IPS DF 4.7 (cell line): ENCODE measurements around the gene RAI1.

Experiments used
- DNase-seq: peaks from one replicate; pipeline ENCODE4 v3.0.0-alpha.2; 2013; ENCODE audit warnings: low spot score; ENCODE audit errors: extremely low read depth

The RAI1 gene

DNA sequence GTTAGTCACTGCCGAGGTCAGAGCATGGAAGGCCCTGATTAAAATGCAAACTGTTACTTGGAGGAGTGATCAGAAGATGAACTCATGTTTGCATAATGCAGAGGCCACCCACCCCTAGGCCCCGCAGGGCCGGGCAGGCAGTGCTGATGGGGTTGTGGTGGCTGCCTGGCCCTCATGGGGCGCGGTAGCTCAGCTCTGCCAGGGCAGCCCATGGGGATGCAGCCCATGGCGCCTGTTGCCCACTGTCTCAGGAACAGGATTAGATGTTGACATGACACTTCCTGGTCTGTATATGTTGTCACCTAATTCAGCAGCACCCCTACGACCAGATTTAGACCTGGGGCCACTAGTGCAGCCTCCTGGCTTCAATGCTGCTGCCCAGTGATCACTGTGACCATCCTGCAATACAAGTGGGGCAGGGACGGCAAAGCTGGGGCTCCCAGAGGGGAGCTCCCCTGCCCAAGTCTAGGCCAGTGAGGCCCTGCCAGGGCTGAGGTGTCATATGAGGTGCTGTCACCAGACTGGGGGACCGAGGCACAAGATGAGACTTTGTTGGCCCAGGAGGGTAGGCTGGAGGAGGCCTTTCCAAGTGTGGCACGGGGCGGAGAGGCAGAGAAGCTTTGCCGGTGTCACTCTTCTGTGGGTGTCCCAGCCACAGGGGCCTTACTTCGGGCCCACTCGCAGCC lies 49.1 kb downstream of the RAI1 start:
- no peak for DNase-seq

DNA sequence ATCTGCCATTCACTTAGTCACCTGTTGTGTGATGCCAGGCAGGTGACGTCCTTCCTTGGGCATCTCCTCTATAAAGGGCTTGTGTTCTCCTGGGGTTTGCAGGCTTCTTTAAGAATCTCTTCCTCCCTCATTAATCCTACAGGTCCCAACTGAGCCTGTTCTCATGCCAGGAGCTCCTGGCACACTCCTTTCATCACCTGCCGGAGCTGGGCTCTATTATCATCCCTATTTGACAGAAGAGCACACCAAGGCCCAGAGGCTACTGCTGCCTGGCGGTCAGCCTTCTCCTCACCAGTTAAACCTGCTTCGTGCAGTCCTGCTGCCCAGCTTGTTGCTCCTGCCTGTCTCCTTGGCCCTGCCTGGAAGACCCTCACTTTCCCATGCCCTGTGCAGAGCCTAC lies 51.2 kb downstream of the RAI1 start:
- DNase-seq, result no peak

DNA sequence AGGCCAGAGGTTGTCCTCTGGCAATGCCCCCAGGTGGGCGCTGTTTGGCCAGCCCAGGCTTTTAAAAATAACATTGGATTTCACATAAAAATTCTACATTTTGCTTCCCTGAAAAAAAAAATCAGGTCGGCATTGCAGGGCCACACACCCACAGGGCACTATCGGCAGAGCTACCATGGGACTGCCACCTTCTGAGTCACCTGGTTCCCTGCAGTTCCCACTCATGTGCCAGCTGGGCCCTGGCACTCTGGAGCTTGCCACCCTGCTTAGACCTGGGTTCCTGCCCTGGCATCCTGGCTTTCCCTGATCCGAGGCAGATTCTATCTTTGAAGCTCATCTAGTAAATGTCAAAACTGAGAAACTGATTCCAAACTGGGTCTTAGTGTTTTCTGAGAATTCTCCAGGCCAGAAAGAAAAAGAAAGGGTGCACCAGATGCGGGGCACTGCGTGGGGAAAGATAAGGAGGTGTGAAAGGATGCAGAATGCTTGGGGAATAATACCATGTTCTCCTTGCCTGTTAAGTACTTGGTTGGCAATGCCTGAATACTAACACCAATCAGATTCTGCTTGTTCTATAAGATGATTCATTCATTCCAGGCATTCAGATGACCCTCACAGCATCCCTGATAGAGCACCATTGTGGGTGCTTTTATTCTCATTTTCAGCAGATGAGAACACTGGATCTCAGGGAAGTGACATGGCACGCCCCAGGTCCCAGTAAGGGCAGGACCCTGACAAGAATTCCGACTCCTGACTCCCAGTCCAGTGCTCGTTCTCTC lies 51.8 kb downstream of the RAI1 start:
- DNase-seq, result no peak

DNA sequence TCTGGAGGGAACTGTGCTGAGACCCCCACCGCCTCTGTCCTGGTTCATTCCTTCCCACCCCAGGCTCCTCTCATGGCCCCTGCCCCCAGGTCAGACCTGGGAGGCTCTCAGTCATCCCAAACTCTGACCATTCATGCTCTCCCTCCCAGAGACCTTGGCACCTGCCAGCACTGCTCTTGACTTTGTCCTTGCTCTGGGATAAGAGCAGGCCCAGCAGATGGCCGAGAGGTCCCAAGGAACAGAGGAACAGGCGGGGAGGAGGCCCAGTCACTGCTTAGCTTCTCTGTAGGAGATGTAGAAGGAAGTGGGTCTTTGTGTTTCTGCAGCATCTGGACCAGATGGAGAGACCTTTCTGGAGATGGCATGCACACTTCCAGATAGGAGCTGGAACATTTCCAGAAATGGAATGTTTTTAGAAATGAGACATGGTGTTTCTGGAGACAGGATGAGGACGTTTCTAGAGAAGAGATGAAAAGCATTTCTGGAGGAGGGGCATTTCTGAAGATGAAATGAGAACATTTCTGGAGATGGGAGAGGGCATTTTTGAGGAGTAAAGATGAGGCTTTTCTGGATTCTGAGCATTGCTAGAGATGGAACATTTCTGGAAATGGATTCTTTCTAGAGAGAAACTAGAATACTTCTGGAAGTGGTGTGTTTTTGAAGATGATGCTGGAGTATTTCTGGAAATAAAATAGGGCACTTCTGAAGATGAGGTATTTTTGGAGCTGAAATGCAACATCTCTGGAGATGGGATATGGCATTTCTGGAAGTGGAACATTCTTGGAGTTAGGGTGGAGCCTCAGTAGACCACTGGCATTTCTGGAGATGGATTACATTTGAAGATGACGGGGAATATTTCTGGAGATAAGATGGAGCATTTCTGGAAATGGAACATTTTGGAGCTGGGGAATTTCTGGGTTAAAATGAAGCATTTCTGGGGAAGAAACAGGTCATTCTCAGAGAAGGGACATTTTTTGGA lies 55.2 kb downstream of the RAI1 start:
- no peak for DNase-seq

DNA sequence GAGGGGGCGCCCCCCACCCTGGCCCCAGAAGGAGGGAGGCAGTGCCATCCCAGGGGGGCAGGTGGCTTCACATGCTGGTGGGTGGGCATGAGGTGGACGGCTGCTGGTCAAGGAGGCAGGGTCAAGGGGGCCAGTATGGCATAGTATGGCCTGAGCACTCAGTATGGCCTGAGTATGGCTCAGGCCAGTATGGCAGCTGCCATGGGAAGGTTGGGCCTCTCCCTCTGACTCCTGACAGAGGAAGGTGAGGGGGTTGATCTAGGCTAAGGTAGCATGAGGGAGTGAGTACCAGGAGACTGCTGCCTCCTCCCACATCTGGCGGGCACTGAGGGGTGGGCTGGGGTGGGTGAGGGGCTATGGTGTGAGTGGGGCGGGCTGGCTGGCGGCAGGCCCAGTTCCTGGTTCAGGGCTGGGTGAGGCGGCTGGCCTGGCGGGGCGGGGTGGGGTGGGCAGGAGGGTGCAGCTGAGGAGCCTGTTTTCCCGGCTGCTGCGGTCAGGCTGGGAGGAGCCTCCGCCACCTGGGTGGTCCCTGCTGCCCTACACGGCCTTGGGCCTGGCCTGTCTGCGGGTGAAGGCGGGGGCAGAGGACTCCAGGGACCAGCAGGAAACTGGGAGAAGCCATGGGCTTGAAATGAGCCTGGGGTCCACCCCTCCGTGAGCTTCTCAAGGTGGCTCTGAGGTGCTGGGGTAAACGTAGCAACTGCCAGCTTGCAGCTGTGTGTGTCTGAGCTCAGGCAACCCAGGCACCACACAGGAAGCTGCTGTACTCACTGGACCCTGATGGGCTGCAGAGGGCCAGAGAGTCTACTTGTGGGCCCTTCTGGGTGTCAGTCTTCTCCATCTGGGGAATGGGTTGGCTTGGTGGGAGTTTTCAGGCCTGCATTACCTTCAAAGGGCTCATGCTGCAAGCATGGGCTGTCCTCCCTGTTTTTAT lies 57.0 kb downstream of the RAI1 start:
- no peak for DNase-seq

DNA sequence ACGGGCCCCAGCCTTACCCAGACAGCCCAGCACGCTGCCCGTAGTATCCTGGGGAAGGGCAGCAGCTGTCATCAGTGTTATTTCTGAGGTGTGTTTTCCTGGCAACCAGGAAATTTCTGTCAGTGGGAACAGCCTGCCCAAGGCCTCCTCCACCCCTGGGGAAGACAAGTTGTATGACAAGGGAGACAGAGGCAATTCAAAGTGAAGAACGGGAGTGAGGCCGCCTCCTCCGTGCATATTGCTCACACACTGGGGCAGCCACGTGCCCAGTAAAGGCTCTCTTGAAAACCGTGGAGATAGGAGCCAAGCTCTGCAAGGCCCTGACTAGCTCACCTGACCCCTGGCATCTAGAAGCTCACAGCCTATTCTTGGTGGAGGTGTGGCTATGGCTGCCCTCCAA lies 57.6 kb downstream of the RAI1 start:
- no peak for DNase-seq

DNA sequence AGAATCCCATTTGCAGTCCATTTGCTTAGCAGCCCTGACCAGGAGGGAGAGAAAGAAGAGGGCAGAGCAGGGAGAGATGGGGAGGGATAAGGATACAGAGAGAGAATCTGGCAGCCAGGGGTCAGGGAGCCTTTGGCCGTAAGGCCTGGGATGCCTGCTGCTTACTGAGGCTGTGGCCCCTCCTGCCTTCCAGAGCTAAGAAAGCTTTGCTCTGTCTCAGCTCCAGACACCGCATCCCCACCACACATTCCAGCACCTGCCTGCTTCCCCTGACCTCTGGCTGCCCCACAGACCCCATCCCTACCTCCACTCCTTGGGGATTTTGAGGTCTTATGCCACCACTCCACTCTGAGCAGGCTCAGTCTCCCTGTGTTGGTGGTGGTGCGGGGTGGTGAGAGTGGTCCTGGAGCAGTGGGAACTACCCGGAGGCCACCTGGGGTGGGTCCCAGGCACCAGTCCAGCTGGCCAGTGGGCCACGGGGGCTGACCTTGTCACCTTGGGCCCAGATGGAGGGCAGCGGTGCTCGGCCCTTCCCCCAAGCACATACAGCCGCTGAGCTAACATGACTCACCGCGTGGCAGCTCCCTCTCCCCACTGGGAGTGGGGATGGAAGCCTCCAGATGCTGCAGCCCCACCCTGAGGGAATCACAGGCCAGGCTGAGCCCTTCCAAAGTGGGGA lies 58.3 kb downstream of the RAI1 start:
- no peak for DNase-seq

DNA sequence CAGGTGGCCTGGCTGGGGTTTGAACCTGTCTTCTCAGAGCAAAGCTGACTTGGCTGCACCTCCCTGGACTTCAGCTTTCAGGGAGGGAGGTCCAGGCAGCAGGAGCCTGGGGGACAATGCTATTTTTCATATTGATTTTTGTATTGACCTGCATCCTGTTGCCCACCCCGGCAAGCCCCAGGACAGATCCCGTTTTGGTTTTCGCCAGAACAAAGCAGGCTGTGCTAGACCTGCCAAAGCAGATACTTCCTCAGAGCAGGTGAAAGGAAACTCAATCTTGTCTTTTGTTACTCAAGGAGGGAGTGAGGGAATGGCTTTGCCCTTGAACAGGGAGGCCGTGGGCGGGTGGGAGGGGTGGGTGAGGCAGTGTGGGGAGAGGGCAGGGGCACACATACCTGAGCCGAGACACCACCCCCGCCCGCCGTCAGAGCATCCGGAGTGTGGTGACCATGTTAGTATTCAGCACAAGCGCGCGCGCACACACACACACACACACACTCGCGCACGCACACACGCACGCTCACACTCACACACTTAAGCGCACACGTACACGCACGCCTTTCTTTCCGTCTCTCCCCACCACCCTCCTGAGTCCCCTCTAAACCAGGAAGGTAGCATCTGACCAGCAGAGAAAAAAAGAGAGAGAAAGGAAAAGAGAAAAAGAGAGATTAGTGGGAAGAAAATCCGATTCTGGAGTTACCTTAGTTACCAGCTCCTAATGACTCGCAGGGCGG lies 59.5 kb downstream of the RAI1 start:
- DNase-seq, result no peak

DNA sequence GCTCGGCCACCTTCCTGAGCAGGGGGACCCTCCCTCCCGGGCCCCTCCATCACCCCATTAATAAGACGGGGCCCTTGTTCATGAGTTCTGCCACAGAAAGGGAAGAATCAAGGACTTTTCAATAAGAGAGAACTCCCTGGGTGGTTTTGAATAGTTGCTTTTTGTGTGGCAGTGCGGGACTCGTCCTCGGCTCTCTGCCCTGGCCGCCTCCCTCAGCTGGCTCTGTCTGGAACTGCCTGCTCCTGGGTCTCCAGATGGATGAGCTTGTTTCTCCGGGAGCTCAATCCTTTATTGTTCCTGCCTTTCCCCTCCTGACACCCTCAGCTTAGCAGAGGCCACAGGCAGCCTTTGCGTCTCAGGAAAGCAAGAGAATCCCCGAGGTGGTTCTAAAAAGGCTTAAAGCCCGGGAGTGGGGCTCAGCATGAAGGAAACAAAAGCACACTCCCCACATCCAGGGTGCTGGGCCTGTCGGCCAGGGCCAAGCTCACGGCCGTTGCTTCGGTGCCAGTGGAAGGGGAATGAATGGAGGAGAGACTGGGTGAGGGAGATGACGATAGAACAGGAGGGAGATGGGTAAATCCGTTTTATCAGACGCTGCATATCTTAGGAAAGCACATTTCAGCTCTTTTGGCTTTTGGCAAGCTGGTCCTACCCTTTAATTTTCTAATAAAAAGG lies 60.2 kb downstream of the RAI1 start:
- no peak for DNase-seq

DNA sequence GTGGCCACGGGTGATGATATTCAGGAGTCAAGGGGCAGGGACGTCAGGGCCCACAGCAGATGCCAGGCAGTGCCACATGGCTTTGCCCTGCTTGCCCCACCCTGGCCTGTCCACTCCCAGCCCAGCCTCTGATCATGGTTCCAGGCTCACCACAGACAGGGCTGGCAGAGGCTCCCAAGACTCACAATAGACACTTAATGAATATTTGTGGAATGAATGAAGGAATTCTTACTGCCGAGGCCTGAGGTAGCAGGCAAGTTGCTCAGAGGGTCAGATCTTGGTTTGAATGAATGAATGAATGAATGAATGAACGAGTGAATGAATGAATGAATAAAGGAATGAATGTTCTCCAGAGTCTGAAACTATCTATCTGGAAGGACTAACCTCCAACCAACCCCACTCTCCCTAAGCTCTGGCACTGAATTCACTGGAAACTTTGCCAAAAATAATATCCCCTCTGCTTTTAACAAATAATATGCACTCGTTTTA lies 60.9 kb downstream of the RAI1 start:
- no peak for DNase-seq

DNA sequence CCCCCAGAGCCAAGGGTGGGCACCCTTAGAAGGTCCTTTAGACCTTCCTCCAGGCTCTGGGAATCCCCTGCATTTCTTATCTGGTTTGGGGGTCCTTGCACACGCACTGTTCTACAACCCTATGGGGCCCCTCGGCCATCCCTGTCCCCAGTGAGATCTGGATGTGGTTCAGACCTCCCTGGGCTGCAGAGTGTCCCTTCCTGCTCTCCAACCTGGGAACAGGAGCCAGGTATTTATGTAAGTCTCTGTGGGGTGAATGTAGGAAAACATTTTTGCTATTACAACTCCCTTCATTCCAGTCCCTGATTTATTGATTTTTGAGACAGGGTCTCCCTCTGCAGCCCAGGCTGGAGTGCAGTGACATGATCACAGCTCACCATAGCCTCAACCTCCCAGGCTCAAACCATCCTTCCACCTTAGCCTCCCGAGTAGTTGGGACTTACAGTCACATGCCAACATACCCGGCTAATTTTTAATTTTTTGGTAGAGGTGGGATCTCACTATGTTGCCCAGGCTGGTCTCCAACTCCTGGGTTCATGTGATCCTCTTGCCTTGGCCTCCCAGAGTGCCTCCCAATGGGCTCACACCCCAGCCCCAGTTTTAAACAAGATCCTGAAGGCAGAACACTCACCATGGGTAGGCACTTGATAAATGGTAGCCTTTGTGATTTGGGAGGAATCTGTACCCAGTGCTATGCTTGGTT lies 61.6 kb downstream of the RAI1 start:
- DNase-seq, result no peak

DNA sequence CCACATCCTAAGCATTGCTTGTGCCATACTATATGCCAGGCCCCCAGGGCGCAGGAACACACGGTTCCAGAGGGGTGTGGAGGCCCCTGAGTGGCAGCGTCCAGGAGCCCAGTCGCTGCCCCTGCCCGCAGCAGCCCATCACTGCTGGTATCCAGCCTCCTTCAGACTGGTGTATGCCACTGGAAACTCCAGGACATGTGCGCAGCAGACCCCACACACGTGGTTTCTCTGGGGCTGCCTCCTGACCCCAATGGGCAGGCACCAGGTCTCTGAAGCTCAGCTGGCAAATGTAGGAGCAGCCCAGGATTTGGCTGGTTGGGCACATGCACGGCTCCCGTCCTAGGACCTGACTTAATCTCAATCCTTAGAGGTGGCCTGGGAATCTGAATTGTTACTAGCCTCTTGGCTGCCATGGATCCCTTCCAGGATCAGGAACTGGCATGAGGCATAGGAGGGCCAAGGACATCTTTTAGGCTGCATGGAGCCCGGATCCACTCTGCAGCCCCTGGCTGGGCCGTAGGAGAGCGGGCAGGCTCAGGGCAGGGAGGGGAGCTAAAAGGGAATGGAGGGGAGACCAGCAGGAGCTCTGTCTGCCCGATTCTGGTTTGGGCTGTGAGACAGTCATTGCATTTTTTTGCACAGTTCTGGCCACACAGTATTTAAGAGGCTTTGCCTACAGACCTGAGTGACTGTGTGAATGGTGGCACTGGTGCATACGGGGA lies 62.3 kb downstream of the RAI1 start:
- DNase-seq, result no peak

DNA sequence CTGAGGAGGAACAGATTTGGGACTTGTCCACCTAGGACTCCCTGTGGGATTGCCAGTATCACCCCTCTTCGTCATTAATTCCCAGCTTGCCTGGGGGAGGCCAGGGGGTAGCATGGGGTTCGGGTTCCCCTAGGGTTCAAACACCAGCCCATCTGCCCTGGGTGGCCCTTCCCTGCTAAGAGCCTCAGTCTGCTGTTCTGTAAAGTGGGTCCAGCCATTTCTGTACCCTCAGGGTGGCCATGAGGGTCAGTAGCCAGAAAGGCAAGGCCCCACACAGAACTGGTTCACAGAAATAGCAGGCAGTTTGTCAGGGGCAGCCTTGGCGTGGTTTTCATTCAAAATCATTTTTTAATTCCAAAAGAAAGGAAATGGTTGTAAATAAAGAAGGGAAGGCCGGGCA lies 62.9 kb downstream of the RAI1 start:
- DNase-seq, result no peak

DNA sequence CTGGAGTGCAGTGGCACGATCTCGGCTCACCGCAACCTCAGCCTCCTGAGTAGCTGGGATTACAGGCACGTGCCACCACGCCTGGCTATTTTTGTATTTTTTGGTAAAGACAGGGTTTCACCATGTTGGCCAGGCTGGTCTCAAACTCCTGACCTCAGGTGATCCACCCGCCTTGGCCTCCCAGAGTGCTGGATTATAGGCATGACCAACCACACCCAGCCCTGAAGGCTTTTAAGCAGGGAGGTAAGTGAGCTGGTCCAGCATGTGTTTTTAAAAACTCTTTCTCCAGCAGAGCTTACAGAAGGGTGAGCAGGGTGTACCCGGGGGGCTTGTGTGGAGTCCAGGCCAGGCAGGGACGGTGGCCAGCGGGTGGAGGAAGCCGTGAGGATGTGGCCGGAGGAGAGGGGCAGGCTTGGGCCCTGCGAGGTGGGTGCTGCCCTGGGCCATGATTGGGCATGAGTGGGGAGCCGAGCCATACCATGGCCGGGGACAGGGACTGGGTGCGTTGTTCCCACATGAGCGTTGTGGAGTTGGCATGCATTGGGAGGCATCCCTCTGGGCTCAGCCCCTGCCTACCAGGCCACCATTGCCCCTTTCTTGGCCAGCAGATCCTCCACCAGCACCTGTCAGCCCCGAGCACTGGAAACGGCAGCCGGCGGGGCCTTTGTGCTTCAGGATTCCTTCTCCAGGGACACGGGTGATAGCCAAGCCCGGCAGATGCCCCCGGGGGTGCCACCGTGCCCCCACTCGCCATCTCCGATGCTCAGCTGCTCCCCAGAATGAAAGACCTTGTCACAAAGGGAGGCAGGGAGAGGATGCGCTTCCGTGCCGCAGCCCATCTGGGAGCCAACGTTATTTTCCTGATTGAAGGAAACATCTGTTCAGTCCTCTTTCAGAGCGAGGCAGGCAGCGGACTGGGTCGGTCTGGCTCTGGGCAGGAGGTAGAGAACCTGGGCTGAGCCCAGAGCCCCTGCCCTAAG lies 64.5 kb downstream of the RAI1 start:
- DNase-seq, result no peak

DNA sequence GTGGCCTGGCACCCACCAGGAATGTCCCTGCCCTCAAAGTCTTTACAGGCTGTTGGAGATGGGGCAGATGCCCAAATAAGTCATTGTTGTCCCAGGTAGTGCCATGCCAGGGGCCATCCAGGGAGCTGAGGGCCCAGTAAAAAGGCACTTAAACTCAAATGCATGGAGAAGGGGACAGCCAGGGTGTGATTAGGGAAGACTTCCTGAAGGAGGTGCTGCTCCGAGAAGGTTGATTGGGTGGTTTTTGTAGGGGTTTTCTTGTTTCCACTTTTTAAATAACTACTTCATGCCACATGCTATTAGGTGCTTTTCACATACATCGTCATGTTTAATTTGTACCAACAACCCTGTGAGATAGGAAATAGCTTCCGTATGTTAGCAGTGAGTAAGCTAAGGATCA lies 66.9 kb downstream of the RAI1 start:
- DNase-seq, result no peak

DNA sequence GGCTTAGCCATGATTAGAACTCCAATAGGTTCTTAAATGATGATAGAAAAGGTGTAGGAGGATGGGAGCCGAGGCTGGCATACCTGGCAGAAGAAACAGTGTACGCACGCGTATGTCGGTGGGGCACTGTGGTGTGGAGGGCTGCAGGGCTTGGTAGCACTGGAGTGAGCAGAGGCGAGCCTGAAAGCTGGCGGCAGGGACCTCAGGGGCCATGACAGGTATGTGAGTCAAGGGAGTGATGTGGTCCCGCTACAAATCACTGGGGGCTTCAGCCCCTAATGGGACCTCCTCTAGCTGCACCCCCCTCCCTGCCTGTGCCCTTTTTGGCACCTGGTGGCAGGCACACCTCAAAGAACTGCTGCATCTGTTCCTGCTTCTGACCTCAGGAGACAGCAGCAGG lies 67.3 kb downstream of the RAI1 start:
- DNase-seq, result no peak
